Uterus (tissue), 4 donors: ENCODE measurements around the gene C10orf53. TPM values are rescaled to one million over a fixed set of nuclear protein-coding genes. Genes with fewer than 3 reads are reported as not detected.

Experiments
- DNase-seq, 2 donors: peaks; one replicate each; pipeline ENCODE4 v3.0.0-alpha.2; 2019 to 2020
- H3K27ac ChIP-seq, 2 donors: fragments of 200-600 bp; sonication (generic); 1 replicate in 1 of 2; 2 replicates in 1 of 2; pipeline ENCODE4 v1.5.1; 2016 to 2018
- H3K27me3 ChIP-seq, 2 donors: fragments of 200-600 bp; sonication (generic); one replicate each; pipeline ENCODE4 v1.5.1; 2018 to 2019; ENCODE audit warnings: control low read depth in 1 of 2
- H3K36me3 ChIP-seq, 2 donors: fragments of 200-600 bp; sonication (generic); one replicate each; pipeline ENCODE4 v1.5.1; 2019; ENCODE audit warnings: control low read depth in 1 of 2
- H3K4me1 ChIP-seq, 2 donors: fragments of 200-600 bp; sonication (generic); one replicate each; pipeline ENCODE4 v1.5.1; 2018 to 2019; ENCODE audit warnings: control low read depth in 1 of 2
- H3K4me3 ChIP-seq, 2 donors: fragments of 200-600 bp; sonication (generic); 1 replicate in 1 of 2; 2 replicates in 1 of 2; pipeline ENCODE4 v1.5.1; 2018 to 2019; ENCODE audit warnings: mild to moderate bottlenecking in 1 of 2
- H3K9me3 ChIP-seq, 2 donors: fragments of 200-600 bp; sonication (generic); one replicate each; pipeline ENCODE4 v1.5.1; 2019; ENCODE audit warnings: control low read depth in 1 of 2
- POLR2A ChIP-seq, 2 donors: fragments of 450-650 bp; IDR thresholded peaks; one replicate each; pipeline ENCODE4 v1.6.1; 2016; ENCODE audit warnings: antibody characterized with exemption in 2 of 2, mild to moderate bottlenecking in 1 of 2, moderate library complexity in 1 of 2
- intact Hi-C: fragments of 100-400 bp; cut with DNase I; formaldehyde crosslinking; loops from one replicate; pipeline ENCODE4 v1.15.1; 2023; ENCODE audit warnings: low total_unique reads
- total RNA-seq, 4 donors: library from RNA; depleted of rRNA in 3 of 4; stranded (reverse); fragments of >200 nt in 3 of 4; gene quantifications; one replicate each; pipeline versions ENCODE4 v1.1.0 to v1.2.4, GENCODE V29; 2014 to 2023
- TF ChIP-seq, protein P1 (sequence below), 4 experiments: fragments of 200-600 bp in 2 of 4; fragments of 450-650 bp in 2 of 4; sonication (generic) in 2 of 4; IDR thresholded peaks; one replicate each; pipeline ENCODE4 v1.5.1; 2016 to 2019; ENCODE audit warnings: antibody characterized with exemption in 4 of 4, mild to moderate bottlenecking in 2 of 4, moderate library complexity in 1 of 4
- donor health status: DM: yes; HTN: yes; CAD: no.

C10orf53 gene
- total RNA-seq, 4 donors from 2014 or later = not detected

DNA sequence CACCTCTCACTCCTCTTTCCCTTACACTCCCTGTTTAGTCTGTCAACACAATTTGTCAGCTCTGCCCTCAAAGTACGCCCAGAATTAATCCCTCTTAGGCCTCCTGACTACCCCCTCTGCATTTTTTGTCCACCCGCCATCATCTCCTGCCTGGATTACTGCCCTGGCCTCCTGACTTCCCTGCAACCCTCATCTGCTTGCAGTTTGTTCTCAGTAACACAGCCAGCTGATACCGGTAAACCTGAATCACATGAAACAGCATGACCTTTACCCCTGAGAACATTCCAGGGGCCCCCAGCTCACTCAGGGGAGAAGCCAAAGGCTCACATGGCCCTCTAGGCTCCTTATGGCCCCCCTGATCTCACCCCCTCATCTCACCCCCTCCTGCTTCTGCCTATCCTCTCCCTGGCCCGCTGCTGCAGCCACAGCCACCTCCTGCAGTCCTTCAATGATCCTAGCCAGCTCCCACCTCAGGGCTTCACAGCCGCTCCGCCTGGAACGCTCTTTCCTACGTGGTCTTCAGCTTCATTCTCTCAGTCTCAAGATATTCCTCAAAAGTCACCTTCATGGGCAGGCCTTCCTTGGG, 8.9 kb downstream of the C10orf53 start:
- Histone ChIP-seq H3K27me3 (no peaks in the 10 kb centered on the region), H3K4me1 (no peaks in the 10 kb centered on the region), H3K36me3 (no peaks in the 10 kb centered on the region), H3K9me3 (no peaks in the 10 kb centered on the region), H3K27ac (no peak overlapping the region), H3K4me3 (no peak overlapping the region)
- intact Hi-C loops = no loop called here
- TF ChIP-seq POLR2A (IDR thresholded peaks at IDR 0.05) = no peak
- TF ChIP-seq, protein P1, sequence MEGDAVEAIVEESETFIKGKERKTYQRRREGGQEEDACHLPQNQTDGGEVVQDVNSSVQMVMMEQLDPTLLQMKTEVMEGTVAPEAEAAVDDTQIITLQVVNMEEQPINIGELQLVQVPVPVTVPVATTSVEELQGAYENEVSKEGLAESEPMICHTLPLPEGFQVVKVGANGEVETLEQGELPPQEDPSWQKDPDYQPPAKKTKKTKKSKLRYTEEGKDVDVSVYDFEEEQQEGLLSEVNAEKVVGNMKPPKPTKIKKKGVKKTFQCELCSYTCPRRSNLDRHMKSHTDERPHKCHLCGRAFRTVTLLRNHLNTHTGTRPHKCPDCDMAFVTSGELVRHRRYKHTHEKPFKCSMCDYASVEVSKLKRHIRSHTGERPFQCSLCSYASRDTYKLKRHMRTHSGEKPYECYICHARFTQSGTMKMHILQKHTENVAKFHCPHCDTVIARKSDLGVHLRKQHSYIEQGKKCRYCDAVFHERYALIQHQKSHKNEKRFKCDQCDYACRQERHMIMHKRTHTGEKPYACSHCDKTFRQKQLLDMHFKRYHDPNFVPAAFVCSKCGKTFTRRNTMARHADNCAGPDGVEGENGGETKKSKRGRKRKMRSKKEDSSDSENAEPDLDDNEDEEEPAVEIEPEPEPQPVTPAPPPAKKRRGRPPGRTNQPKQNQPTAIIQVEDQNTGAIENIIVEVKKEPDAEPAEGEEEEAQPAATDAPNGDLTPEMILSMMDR (IDR thresholded peaks at IDR 0.05) = no peak
- no peak for DNase-seq

DNA sequence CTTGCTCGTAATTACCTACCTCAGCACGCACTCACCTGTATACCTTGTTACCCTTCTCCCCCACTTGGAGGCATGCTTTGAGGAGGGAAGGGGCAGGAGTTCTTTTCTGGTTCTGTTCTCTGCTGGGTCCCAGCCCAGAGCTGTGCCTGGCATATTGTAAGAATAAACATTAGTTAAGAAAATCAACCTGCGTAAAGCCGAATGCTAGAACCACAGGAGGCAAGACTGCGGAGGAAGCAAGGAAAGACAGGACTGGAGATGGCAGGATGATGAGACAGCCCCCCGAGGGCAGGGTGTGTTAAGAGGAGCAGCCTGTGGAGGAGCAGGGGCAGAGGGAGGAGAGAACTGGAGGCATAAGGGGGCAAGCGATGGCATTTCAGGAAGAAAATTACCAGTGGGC, 9.5 kb downstream of the C10orf53 start:
- no peak for DNase-seq
- no peaks in the 10 kb centered on the region for H3K36me3 ChIP-seq
- intact Hi-C loops = no loop called here
- no peak overlapping the region for H3K27ac ChIP-seq
- H3K9me3 ChIP-seq = no peaks in the 10 kb centered on the region
- no peaks in the 10 kb centered on the region for H3K27me3 ChIP-seq
- no peak overlapping the region for H3K4me3 ChIP-seq
- no peak for TF ChIP-seq POLR2A (IDR thresholded peaks at IDR 0.05)
- TF ChIP-seq, protein P1 (IDR thresholded peaks at IDR 0.05) = no peak
- H3K4me1 ChIP-seq = no peaks in the 10 kb centered on the region

DNA sequence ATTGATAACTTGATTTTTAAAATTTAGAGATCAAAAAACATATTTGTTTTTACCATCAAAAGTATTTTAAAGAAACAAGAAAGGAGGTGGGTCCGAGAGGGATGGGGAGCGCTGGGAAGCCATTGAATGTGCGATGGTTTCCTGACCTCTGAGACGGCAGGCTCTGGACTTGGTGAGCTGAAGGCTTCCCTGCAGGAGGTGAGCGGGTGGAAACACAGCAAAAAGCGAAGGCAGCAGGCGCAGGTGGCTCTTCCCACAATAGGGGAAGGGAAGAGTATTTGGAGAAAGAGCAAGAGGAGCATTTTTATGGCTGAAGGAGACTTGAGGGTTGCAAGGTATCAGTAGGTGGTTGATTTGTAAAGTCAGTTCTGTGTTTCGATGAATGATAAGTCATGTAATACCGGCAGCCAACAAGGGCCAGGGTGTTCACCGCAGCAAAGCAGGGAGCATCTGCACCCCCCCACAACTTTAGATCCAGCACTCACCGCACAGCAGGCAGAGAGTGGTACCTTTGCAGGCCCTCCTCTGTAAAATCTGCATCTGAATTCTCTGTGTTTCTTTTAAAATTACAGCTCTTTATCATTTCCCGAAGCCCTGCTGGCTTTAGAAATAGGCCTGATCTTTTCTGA, 10.5 kb downstream of the C10orf53 start:
- Histone ChIP-seq H3K36me3 (no peaks in the 10 kb centered on the region), H3K4me3 (no peak overlapping the region), H3K4me1 (no peaks in the 10 kb centered on the region), H3K9me3 (no peaks in the 10 kb centered on the region), H3K27ac (no peak overlapping the region), H3K27me3 (no peaks in the 10 kb centered on the region)
- intact Hi-C loops = no loop called here
- TF ChIP-seq POLR2A (IDR thresholded peaks at IDR 0.05) = no peak
- TF ChIP-seq, protein P1 (IDR thresholded peaks at IDR 0.05) = no peak
- DNase-seq = no peak

DNA sequence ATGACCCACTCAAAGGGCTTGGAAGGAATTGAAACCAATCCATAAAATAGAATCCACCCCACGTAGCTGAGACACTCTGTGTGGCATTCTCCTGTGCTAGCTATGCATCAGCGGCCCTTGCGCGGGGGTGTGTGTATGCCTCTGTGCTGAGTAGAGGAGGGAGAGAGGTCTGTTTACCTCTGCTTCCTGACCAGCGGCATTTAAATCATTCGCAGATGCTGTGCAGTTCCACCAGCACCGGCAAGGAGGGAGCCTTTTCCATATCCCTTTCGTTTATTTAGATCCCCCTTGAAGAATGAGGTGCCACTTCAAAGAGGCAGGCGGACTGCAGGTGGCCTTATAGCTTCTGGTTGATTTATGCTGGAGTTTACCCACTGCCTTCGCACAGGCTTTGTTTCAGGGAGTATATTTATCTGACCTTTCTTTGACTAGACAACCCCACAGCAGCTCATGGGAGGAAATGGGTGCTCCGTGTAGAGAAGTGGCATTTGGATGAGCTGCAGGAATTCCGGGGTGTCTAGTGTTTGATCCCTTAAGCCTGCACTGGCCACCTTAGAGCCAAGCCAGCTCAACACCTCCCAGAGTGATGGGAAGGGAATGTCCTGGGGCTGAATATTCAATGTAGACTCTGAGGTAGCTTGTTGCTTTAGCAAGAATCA, 11.4 kb downstream of the C10orf53 start:
- Histone ChIP-seq H3K36me3 (no peaks in the 10 kb centered on the region), H3K27ac (no peak overlapping the region), H3K9me3 (no peaks in the 10 kb centered on the region), H3K4me1 (no peaks in the 10 kb centered on the region), H3K4me3 (no peak overlapping the region), H3K27me3 (no peaks in the 10 kb centered on the region)
- intact Hi-C loops = no loop called here
- no peak for DNase-seq
- TF ChIP-seq, protein P1 (IDR thresholded peaks at IDR 0.05) = no peak

DNA sequence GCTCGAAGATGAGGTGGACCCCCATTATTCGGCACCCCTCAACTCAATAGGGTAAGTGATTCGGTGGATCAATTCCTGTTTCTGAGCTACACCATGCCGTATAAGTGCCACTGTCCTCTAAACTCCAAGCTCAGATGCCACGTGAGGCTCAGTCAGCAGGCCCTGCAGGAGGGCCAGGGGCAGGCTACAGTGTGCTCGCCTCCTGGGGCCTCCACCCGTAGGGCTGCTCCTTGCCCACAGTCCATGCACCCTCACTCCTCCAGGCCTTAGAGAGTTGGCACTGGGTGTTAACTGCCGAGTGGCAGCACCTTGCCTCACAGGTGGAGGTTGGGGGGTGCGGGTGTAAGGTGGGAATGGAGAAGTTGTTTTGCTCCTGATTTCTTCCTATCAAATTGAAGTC, 12.1 kb downstream of the C10orf53 start:
- intact Hi-C loops = no loop called here
- DNase-seq = no peak
- H3K9me3 ChIP-seq = no peaks in the 10 kb centered on the region

More for the DNA sequence above, 12.1 kb downstream of the C10orf53 start:
- no peaks in the 10 kb centered on the region for H3K27me3 ChIP-seq
- no peaks in the 10 kb centered on the region for H3K4me1 ChIP-seq
- TF ChIP-seq, protein P1 (IDR thresholded peaks at IDR 0.05) = no peak
- no peaks in the 10 kb centered on the region for H3K36me3 ChIP-seq
- H3K4me3 ChIP-seq = no peak overlapping the region
- H3K27ac ChIP-seq = no peak overlapping the region
